HG02943 (cell line): ENCODE results near the gene NDC1.
"Not testable (repeated sequence)": the region's sequence is repeated elsewhere in the genome, so short reads cannot be mapped to it uniquely, and the experiment has no call there.

ENCODE experiments used
- ATAC-seq: cut with Tn5 transposase; IDR thresholded peaks from one replicate; pipeline ENCODE4 v1.9.1; 2021; ENCODE audit warnings: mild to moderate bottlenecking, low read depth, moderate library complexity; ENCODE audit not compliant: unreplicated experiment

NDC1 gene, protein sequence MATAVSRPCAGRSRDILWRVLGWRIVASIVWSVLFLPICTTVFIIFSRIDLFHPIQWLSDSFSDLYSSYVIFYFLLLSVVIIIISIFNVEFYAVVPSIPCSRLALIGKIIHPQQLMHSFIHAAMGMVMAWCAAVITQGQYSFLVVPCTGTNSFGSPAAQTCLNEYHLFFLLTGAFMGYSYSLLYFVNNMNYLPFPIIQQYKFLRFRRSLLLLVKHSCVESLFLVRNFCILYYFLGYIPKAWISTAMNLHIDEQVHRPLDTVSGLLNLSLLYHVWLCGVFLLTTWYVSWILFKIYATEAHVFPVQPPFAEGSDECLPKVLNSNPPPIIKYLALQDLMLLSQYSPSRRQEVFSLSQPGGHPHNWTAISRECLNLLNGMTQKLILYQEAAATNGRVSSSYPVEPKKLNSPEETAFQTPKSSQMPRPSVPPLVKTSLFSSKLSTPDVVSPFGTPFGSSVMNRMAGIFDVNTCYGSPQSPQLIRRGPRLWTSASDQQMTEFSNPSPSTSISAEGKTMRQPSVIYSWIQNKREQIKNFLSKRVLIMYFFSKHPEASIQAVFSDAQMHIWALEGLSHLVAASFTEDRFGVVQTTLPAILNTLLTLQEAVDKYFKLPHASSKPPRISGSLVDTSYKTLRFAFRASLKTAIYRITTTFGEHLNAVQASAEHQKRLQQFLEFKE

DNA sequence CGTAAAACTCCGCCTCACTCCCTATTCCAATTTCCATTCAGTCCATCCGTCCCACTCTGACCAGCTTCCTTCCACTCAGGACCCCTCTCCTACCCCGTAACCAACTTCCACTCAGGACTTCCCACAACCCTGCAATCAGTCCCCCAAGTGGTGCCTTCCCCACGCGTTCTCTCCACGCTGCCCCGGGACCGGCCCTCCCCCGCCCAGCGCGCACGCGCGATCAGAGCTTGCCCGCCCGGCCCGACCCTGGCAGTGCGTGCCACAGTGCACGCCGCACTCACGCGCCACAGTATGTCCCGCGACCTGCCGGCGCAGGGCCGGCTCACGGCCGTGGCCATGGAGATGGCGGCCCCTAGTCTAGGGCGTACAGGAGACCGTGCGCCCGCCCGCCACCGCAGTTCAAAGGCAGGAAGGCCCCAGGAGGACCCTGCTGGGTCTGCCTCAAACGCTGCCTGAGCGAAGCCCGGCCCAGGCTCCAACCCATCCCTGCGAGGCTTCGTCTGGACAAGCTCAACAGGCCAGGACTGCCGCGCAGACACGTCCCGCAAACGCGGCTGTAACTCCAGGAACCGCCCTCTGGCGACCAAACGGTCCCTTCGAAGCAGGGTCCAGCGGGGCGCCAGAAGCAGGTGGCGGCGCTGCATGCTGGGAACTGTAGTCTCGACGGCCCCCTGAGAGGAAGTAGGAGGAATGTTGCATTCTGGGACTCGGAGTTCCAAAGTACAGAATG is at the start of gene NDC1:
Gene NDC1 (minus strand): TSS at position 373 of the 730 bp plus-strand sequence. CDS start 35 bp downstream, at position 338.
- peak; percentile 86 for ATAC-seq

DNA sequence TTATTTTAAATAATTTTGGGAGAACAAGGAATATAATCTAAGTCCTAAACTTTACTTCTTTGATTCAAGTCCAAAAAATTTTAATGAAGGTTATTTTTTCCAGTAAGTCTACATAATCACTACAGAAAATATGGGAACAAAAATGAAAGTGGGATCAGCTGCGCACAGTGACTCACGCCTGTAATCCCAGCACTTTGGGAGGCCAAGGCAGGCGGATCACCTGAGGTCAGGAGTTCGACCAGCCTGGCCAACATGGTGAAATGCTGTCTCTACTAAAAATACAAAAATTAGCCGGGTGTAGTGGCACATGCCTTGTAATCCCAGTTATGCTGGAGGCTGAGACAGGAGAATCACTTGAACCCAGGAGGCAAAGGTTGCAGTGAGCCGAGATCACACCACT is 45.5 kb upstream of the NDC1 start:
- ATAC-seq, result not testable (repeated sequence)

DNA sequence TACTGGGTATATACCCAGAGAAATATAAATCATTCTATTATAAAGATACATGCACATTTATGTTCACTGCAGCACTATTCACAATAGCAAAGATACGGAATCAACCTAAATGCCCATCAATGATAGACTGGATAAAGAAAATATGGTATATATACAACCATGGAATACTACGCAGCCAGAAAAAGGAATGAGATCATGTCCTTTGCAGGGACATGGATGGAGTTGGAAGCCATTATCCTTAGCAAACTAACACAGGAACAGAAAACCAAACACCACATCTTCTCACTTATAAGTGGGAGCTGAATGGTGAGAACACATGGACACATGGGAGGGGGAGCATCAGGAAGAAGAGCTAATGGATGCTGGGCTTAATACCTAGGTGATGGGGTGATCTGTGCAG is 43.8 kb upstream of the NDC1 start:
- not testable (repeated sequence) for ATAC-seq

DNA sequence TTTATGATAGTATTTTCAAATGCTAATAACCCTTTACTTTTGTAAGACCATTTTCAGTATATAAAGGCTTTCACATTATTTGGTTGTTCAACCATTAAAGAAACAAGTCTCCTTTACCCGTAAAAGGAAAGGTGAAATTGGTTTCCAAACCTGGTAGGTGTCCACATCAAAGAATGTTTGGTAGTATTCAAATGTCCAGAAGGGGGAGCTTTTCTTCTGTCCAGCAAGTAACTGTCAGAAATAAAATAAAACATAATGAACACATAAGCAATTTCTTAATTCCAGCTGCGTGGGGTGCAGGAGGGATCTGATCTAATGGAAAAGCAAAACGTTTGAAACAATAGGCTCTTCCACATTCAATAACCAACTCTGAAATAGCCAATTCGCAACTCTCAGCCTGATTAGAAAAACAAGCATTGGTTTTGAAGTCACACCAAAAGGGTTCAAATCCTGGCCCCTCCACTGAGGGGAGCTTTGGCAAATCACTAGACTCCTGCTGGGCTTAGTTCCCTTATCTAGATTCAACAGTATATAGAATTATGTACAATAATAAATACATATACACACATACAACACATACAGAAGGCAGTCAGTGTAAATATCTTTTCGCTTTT is 40.5 kb upstream of the NDC1 start:
- no peak for ATAC-seq

DNA sequence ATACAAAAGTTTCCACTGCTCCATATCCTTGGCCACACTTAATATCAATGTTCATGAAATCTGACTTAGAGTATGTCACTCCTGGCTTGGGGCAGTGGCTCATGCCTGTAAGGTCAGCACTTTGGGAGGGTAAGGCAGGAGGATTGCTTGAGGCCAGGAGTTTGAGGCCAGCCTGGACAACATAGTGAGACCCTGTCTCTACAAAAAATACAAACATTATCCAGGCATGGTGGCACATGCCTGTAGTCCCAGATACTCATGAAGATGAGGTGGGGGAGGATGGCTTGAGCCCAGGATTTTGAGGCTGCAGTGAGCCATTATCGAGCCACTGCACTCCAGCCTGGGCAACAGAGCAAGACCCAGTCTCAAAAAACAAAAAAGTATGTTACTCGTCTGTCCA is 37.1 kb upstream of the NDC1 start:
- not testable (repeated sequence) for ATAC-seq

DNA sequence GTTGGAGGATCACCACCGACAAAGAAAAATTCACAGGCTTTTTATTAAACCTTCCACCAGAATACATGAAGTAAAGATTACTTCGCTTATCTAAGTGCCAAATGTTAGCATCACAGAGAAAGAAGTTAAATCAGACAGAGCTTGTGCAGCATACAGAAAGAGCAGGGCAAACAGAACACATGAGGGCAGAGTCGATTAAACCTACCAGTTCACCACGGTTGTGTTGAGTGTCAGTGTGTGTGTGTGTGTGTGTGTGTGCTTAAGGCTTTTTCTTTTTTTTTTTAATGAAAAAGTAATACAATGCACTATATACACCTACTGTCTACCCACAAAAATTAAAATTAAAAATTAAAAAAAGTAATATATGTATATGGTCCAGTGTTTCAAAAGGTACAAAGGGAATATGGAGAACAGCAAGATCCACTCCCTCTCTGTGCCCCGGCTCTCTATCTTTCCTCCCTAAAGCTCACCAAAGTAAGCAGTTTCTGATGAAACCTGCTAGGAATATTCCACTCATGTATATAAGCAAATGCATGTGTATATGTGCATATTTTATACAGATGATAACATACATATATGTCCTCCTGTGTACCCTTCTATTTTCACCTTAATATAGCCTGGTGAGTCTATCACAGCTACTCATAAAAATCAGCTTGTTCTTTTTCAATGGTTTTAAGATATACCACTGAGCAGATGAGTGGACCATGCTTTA is 33.8 kb upstream of the NDC1 start:
- no peak for ATAC-seq

DNA sequence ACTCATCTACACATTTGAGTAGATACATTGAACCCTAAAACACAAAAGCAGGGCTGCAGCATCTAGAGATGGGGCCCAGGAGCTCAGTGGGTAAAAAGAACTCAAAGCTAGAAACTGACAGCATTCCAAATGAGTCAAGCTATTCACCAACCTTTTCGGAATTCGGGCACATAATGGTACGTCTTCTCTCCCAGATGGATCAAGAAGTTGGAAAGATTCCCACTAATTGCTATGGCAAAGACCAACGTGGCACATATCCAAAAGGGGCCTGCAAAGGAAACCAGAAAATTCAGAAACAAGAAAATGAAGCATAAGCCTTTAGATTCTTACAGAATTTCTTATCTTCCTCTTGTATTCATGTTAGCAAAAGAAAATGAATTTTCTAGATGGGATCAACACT is 33.1 kb upstream of the NDC1 start:
- ATAC-seq, result no peak

DNA sequence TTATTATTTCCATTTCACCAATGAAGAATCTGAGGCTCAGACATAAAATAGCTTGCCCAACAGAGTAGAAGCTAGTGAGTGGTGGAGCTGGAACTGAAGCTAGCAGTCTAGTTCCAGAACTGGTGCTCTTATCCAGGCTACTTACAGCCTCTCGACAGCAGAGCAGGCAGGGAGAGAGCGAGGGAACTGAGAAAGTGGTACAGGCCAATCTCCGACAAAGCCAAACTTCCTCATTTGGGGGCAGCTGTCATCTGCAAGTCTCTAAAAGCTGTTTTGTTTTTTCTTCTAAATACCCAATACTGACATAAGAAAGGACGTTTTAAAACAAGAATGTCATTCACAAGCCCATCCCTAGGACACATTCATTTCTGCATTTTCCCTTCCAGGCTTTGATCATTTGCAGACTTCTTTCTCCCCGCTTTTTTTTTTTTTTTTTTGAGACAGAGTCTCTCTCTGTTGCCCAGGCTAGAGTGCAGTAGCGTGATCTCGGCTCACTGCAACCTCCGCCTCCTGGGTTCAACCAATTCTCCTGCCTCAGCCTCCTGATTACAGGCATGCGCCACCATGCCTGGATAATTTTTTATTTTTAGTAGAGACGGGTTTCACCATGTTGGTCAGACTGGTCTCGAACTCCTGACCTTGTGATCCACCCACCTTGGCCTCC is 31.5 kb upstream of the NDC1 start:
- ATAC-seq, result no peak

DNA sequence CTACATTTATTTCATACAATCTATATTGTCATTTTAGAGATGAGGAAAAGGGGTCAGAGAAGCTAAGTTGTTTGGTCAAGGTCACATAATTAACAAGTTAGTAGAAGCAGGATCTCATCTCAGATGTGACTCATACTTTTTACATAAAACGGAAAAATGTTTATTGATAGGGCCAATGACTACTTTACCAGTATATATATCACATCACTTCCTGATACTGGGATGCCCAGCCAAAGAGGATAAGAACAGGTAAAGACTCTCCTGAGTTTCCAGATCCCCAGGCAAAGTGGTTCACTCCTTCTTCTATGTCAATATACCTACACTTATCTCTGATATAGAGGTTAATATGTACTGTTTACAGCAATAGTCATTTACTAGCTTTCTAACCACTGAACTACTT is 30.5 kb upstream of the NDC1 start:
- ATAC-seq, result no peak

DNA sequence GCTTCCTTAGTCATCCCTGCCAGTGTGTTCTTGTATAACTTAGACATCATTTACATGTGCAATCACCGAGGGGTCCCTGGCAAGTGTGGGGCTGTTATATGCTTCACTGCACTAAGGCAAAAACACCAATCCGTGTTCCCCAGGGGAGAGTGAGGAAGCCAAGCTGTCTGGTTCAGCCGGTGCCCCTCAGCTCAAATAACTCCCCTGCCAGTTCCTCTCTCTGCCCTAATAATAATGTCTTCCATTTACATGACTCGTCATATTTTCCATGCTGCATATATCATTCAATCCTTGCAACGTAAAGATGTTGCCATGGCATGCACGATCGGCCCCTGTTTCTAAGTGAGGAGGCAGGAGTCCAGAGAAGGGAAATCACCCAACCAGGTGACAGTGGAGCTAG is 24.4 kb upstream of the NDC1 start:
- ATAC-seq, result no peak

DNA sequence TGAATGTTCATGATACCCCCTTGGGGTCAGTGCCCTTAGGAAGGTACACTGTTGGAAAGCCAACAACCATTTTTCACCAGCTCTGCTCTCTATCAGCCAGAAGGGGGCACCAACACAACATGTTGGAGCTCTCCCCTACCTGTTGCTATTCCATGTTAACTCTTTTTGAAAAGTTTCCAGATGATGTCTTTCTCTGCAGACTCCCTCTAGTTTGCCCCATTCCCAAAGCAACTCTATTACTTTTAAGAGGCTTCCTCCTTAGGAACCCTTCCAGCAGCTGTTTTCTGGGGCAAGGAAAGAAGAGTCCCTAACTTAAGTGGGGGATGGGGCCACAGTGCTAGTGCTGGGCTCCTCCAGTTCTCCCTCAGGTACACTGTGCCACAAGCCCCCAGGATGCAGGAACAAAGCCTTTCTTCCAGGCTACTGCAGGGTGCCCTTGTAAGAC is 22.9 kb upstream of the NDC1 start:
- ATAC-seq, result no peak

DNA sequence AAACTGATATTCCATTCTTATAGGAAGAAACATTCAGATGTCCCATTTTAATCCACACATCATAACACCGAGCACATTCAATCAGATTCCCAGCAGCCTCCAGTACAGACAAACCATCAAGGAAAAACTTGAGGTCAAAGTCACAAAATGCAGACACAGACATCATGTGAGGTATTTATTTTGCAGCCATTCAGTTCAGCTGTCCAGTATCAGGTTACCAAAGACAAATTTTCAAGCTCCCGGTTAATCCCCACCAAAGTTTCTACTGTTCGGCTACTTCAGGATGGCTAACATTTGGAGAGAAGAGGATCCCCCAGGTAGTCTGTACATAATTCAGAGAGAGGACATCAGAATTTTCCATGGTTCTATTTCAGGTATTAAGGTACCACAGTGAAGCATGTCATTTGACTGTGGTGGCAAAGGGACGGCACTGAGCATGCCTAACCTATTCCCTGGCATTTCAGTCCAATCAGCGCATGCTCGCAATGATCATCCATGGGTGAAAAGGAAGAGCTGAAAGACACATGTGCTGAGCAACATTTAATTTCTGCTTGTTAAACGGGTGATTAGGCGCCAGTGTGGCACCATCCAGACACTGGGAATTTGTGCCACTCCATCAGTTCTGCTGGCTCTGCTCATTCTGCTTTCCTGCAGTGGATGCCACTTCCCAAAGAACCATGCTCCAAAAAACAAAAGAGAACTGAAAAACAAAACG is 13.6 kb upstream of the NDC1 start:
- ATAC-seq, result no peak

DNA sequence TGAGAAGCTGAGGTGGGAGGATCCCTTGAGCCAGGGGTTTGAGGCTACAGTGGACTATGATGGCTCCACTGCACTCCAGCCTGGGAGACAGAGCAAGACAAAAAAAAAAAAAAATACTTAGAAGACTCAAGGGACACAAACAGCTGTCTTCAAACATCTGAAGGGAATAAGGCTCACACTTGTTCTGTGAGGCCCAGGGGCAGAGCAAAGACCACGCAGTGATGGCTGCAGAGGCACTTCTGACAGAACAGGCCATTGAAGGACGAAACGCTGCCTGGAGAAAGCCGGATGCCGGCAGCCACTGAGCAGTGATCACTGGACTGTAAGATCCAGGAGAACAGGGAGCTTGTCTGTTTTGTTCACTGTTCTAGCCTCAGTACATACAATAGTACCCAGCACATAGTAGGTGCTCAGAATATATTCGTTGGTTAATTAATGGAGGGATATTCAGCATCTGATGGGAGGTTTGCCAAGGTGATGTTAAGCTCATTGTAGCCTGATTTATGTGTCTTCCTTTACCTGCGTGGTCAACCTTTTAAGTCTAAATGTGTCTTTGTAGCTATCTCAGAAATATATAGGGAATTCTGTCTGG is 12.1 kb upstream of the NDC1 start:
- no peak for ATAC-seq

DNA sequence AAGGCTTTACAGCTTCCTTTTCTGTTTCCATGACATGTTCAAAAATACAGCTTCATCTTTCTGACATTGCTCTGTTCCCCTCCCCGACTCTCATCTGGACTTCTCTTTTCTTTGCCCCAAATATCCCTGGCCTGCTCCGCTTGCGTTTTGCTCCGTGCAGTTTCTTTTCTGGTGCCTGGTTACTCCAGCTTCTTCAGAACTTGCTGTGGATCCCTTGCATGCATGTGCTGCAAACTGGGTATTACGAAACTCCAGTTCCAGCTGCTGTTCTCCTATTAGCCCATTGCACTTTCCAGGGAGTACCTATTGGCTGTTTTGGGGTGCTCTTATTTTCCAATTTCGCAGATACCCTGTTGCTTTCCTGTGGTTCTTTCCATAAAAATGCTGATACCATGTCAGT is 9.9 kb upstream of the NDC1 start:
- ATAC-seq, result no peak

DNA sequence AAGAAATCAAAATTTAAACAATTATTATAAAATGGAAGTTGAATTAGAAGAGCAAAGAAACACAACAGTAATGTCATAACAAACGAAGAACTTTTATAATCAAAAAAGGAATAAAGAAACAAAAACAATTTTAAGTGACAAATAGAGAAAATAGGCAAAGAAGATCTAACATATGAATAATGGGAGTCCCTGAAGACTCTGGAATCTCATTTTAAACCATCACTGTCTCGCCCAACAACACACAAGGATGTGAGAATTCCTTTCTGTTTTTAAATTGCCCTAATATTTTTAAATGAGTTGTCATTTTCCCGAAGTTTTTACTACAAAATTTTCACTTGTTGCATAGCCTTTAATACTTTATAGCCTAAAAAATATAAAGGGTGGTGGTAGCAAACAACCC is 4.3 kb upstream of the NDC1 start:
- ATAC-seq, result no peak

DNA sequence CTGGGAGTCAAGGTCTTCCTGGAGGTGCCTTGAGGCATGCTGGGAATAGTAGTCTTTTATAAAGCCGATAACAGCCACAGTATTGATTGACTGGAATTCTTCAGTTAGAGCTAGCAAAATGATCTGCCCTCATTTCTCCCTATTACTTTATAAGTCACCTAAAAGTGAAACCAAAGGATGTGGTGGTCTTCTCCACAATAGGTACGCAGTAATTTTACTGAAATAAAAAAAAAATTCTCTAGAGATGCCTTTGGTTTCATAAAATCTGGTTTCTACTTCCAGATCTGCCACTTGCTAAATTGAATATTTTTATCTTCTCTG is 518 bp upstream of the NDC1 start:
- no peak for ATAC-seq

DNA sequence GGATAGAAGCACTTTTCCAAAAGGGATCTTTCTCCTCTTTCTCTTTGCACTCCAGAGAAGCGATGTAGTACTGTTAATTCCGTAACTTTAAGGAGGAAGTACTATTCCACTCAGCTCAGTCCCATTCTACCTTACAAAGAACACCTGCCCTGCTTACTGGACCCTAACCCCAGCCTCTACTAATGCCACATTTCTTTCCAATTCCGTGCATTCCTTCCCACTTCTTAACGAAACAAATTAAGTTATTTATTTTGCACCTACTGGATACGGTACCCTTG is 511 bp downstream of the NDC1 start:
- ATAC-seq, result peak; percentile 0

DNA sequence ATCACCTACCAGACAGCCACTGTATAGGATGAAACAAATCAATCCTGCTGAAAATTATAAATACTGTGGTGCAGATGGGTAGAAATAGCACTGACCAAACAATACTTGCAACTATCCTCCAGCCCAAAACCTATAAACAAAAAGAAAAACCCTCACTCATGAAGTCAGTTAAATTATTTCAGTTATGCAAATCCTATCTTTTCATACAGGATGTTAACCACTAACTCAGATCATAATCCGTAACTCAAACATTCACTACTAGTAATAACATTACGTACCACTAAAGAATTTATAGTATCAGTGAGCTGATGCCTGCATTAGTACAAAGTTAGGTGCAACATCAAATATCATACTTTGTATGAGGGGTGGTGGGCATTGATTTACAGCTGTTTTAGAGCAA is 2.6 kb downstream of the NDC1 start:
- no peak for ATAC-seq

DNA sequence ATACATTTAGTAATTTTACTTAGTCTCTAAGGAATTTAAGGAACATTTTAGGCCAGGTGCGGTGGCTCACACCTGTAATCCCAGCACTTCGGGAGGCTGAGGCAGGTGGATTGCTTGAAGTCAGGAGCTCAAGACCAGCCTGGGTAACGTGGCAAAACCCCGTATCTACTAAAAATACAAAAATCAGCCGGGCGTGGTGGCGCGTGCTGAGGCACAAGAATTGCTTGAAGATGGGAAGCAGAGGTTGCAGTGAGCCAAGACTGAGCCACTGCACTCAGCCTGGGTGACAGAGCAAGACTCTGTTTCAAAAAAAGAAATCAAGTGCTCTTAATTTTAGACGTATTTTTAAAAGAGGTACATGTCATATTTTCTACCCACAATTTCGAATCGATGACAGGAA is 3.3 kb downstream of the NDC1 start:
- no peak for ATAC-seq
